ENCODE measurements around the gene IL36B. TPM values are rescaled to one million over a fixed set of nuclear protein-coding genes. Genes with fewer than 3 reads are reported as not detected.

The IL36B gene
- total and polyA plus RNA-seq, 2 experiments from 2014 or later, result not detected

DNA sequence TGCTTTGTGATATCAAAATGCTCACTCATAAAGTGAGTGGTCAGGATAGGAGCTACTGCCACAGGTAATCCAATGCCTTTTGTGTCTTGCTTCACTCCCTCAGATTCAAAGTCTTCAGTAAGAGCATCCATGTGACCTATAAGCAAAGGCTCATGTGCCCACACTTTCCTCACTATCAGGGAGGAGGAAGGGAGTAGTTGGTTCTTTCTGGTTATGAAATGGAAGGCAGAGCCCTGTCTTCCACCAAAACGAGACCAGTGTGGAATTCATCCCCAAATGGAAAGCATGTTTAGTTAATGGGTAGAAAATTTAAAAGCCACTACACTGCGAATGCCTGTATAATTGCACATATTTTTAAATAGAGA lies 40.9 kb upstream of the IL36B start:
- no peaks in the 10 kb centered on the region for H3K36me3 ChIP-seq
- no peak overlapping the region for H3K4me3 ChIP-seq
- DNase-seq (ENCODE audit: low read depth in 1 of 2, low spot score in 1 of 2), result no peak
- TF ChIP-seq, protein P1, sequence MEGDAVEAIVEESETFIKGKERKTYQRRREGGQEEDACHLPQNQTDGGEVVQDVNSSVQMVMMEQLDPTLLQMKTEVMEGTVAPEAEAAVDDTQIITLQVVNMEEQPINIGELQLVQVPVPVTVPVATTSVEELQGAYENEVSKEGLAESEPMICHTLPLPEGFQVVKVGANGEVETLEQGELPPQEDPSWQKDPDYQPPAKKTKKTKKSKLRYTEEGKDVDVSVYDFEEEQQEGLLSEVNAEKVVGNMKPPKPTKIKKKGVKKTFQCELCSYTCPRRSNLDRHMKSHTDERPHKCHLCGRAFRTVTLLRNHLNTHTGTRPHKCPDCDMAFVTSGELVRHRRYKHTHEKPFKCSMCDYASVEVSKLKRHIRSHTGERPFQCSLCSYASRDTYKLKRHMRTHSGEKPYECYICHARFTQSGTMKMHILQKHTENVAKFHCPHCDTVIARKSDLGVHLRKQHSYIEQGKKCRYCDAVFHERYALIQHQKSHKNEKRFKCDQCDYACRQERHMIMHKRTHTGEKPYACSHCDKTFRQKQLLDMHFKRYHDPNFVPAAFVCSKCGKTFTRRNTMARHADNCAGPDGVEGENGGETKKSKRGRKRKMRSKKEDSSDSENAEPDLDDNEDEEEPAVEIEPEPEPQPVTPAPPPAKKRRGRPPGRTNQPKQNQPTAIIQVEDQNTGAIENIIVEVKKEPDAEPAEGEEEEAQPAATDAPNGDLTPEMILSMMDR (IDR thresholded peaks at IDR 0.05; ENCODE audit: low read depth, low read length), result no peak
- H3K27me3 ChIP-seq, result no peaks in the 10 kb centered on the region
- H3K27ac ChIP-seq, result no peak overlapping the region
- H3K9me3 ChIP-seq (ENCODE audit: low read depth), result no peaks in the 10 kb centered on the region
- no peaks in the 10 kb centered on the region for H3K4me1 ChIP-seq (ENCODE audit: low read depth)

DNA sequence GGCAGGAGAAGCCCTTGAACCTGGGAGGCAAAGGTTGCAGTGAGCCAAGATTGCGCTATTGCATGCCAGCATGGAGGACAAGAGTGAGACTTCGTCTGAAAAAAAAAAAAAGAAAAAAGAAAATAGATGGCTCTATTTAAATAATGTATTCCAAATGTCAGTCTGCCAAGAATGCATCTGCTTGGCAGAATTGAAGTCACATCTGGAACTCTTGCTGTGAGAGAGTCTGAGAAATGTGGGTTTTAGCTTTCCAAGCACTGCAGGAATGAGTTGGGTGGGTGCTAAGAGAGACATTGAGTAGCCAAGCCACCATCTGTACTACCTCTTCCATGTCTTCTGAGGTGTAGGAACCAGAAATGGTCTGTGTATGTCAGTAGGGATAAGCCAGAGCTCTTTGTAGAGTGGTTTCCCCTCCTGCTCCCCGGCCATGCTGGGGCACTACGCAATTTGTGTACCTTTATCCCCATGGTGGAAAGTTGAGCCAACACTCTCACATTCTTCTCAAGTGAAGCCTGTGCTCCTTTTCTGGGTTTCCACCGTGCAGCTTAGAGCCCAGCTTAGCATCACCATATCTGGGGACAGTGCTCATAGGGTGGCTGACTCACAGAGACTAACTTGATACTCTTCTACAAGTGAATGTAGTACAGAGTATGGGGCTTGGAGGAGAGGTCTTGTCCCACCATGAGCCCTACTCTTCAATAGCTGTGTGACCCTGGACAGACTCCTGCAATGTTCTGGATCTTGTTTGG lies 40.4 kb upstream of the IL36B start:
- Histone ChIP-seq H3K36me3 (no peaks in the 10 kb centered on the region), H3K4me1 (ENCODE audit: low read depth) (no peaks in the 10 kb centered on the region), H3K27ac (no peak overlapping the region), H3K27me3 (no peaks in the 10 kb centered on the region), H3K9me3 (ENCODE audit: low read depth) (no peaks in the 10 kb centered on the region), H3K4me3 (no peak overlapping the region)
- TF ChIP-seq, protein P1 (IDR thresholded peaks at IDR 0.05; ENCODE audit: low read depth, low read length), result no peak
- no peak for DNase-seq (ENCODE audit: low read depth in 1 of 2, low spot score in 1 of 2)

DNA sequence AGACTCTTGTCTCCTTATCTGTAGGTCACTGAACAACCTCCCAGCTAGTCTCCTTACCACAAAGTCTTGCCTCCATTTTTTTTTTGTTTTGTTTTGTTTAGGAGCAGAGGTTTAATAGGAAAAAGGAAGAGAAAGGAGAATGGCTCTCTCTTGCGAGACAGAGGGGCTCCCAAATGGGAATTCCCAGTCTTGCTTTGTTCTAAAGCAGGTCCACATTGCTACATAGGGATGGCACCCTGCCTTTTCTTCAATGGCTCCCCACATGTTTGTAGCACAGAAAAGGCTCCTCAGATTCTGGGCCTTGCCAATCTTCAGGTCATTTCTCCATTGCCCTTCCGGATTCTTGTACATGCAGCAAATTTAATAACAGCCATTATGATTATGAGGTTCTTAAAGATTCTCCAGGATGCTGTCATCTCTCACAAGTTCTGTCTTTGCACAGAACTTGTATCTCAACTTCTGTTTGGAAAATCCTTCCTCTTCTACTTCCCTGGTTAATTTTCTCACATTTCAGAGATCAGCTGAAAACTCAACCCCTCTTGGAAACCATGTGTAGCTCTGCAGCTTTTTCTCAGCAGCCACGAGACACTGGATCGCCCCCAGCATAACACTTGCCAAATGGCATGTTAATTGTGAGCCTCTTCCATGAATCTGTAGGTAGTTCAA lies 38.7 kb upstream of the IL36B start:
- no peak overlapping the region for H3K4me3 ChIP-seq
- no peaks in the 10 kb centered on the region for H3K9me3 ChIP-seq (ENCODE audit: low read depth)
- H3K36me3 ChIP-seq, result no peaks in the 10 kb centered on the region
- no peak for DNase-seq (ENCODE audit: low read depth in 1 of 2, low spot score in 1 of 2)
- no peaks in the 10 kb centered on the region for H3K27me3 ChIP-seq
- H3K4me1 ChIP-seq (ENCODE audit: low read depth), result no peaks in the 10 kb centered on the region
- TF ChIP-seq, protein P1 (IDR thresholded peaks at IDR 0.05; ENCODE audit: low read depth, low read length), result no peak
- no peak overlapping the region for H3K27ac ChIP-seq

DNA sequence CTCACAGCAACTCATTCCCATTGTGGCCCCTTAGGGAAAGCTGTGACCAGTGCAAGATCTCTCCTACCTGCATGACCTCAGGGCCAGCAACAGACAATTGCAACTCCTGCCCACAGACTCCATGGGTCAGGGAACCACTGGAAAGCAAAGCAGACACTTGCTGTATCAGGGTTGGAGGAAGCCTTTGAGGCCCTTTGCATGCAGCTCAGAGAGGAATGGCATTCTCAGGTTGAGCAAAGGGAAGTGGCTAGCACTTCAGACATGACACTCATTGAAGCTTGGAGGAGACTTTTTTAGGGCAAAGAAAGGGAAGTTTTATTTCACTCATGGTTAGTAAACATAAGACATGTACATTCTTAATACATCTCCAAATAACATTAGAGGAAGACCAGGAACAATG lies 37.2 kb upstream of the IL36B start:
- no peaks in the 10 kb centered on the region for H3K4me1 ChIP-seq (ENCODE audit: low read depth)
- TF ChIP-seq, protein P1 (IDR thresholded peaks at IDR 0.05; ENCODE audit: low read depth, low read length), result no peak
- H3K9me3 ChIP-seq (ENCODE audit: low read depth), result no peaks in the 10 kb centered on the region
- no peaks in the 10 kb centered on the region for H3K36me3 ChIP-seq
- no peak overlapping the region for H3K4me3 ChIP-seq
- H3K27ac ChIP-seq, result no peak overlapping the region
- H3K27me3 ChIP-seq, result no peaks in the 10 kb centered on the region
- no peak for DNase-seq (ENCODE audit: low read depth in 1 of 2, low spot score in 1 of 2)

DNA sequence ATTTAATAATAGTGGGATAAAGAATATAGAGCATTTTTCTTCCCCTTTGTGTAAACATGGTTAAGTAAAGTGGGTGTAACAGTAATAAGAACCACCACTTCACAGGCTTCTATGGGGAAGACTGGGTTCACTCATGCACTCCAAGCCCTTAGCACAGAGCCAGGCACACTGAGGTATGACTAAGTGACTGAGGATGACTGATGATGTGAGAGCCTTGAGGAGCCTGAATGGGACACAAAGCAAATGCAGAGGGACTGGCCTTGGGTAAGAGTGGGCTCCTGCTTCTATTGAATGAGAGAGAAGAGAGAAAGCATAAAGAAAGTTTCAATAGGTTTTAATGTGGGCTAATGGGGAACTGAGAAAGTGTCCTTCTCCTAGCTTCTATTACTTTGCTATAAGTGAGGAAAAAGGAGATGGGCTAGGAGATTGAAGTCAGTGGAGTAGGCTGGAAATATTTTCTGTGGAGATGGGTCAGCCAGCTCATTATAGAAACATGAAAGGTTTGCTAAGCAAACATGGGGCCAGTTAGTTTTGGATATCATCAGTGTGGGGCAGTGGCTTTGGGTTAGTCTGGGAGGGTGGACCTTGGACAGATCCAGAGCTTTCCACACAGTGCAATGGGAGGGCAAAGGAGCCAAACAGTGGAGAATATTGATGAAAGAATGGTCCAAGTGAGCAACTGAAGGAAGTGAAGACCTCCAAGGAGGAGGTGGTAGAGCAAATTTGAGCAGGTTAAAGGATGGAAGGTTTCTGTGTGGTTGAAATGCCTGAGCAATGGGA lies 35.7 kb upstream of the IL36B start:
- TF ChIP-seq, protein P1 (IDR thresholded peaks at IDR 0.05; ENCODE audit: low read depth, low read length), result no peak
- no peak for DNase-seq (ENCODE audit: low read depth in 1 of 2, low spot score in 1 of 2)
- Histone ChIP-seq H3K27ac (no peak overlapping the region), H3K36me3 (no peaks in the 10 kb centered on the region), H3K4me3 (no peak overlapping the region), H3K27me3 (no peaks in the 10 kb centered on the region), H3K4me1 (ENCODE audit: low read depth) (no peaks in the 10 kb centered on the region), H3K9me3 (ENCODE audit: low read depth) (no peaks in the 10 kb centered on the region)
